ENCODE data around the gene ERMARD.

ERMARD gene

DNA sequence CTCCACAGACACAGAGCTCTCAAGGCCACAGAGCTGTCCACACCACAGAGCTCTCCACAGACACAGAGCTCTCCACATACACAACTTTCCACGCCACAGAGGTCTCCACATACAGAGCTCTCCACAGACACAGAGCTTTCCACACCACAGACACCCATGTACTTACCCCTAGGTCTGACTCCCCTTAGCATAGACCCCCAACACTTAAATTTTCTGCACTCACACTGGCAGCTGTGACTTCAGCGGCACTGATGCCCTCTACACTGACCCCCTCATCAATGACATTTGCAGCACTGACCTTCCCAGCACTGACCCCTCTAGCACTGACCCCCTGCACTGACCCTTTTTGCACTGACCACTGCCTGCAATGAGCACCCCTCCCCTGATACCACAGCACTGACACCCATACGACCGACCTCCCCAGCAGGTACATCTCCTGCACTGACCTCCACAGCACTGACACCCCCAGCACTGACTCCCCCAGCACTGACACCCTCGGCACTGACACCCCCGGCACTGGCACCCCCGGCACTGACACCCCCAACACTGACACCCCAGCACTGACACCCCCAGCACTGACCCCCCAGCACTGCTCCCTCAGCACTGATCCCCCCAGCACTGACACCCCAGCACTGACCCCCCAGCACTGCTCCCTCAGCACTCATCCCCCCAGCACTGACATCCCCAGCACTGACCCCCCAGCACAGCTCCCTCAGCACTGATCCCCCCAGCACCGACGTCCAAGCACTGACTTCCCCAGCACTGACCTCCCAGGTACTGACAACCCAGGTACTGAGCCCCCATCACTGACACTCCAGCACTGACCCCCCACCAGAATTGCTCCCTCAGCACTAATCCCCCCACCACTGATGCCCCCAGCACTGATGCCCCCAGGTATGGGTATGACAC is 56.5 kb downstream of the ERMARD start:
- no peak for DNase-seq (ENCODE audit: insufficient read length, low spot score)
- TF ChIP-seq, protein P1, sequence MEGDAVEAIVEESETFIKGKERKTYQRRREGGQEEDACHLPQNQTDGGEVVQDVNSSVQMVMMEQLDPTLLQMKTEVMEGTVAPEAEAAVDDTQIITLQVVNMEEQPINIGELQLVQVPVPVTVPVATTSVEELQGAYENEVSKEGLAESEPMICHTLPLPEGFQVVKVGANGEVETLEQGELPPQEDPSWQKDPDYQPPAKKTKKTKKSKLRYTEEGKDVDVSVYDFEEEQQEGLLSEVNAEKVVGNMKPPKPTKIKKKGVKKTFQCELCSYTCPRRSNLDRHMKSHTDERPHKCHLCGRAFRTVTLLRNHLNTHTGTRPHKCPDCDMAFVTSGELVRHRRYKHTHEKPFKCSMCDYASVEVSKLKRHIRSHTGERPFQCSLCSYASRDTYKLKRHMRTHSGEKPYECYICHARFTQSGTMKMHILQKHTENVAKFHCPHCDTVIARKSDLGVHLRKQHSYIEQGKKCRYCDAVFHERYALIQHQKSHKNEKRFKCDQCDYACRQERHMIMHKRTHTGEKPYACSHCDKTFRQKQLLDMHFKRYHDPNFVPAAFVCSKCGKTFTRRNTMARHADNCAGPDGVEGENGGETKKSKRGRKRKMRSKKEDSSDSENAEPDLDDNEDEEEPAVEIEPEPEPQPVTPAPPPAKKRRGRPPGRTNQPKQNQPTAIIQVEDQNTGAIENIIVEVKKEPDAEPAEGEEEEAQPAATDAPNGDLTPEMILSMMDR (IDR thresholded peaks at IDR 0.05; ENCODE audit: insufficient read depth, missing control alignments), result no peak
- no peak for FAIRE-seq

DNA sequence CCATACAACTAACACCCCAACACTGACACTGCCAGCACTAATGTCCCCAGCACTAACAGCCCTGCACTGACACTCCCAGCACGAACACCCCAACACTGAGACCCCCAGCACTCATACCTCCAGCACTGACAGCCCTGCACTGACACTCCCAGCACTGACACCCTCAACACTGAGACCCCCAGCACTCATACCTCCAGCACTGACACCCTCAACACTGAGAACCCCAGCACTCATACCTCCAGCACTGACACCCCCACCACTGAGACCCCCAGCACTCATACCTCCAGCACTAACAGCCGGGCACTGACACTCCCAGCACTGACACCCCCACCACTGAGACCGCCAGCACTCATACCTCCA is 57.2 kb downstream of the ERMARD start:
- DNase-seq (ENCODE audit: insufficient read length, low spot score) (no peak), FAIRE-seq (no peak)
- TF ChIP-seq, protein P1 (IDR thresholded peaks at IDR 0.05; ENCODE audit: insufficient read depth, missing control alignments), result no peak

DNA sequence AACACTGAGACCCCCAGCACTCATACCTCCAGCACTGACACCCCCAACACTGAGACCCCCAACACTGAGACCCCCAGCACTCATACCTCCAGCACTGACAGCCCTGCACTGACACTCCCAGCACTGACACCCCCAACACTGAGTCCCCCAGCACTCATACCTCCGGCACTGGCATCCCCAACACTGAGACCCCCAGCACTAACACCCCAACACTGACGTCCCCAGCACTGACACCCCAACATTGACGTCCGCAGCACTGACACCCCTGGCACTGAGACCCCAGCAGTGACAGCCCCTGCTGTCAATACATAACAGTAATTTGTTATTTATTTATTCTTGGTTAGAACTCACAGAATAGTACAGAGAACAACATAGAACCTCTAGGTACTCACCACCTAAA is 58.0 kb downstream of the ERMARD start:
- FAIRE-seq, result no peak
- DNase-seq (ENCODE audit: insufficient read length, low spot score), result no peak
- TF ChIP-seq, protein P1 (IDR thresholded peaks at IDR 0.05; ENCODE audit: insufficient read depth, missing control alignments), result no peak

DNA sequence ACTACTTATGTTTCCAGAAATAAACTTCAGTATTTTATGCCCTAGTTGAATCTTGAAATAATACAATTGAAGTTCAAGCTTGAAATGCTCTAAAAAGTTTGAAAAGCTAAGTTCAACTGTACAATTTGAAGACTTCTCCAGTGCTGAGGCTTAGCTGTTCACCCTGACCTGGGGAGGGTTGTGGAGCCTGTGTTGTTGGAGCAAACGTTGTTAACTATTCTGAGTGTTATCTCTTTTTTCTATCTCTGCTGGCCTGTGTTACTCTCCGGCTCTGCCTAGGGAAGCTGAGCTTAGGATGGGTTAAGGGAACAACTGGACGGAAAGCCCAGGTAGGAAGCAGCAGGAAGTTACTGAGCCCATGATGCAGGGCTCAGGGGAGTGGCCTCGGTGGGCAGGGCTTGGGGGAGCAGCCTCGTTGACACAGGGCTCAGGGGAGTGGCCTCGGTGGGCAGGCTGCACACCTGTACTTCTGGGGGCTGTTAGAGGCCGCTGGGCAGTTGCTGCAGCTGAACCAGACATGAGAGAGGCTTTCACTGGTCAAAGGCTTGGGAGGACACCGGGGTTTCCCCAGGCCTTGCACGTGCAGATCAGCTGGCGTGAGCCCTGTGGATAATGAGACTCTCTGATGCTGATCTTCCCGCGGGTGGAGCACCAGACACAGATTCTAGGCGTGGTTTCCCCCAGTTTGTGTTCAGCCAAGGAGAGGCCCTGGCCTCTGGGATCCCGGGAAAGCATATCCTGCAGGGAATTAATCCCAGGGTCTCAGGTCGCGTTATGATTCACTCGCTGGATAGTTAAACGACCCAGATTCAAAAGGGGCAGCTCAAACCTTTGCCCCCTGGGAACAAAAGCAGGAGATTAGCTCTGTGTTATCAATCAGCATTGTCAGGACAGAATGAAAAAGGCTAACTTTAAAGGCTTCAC is 58.9 kb downstream of the ERMARD start:
- FAIRE-seq (no peak), DNase-seq (ENCODE audit: insufficient read length, low spot score) (no peak)
- TF ChIP-seq, protein P1 (IDR thresholded peaks at IDR 0.05; ENCODE audit: insufficient read depth, missing control alignments), result no peak

DNA sequence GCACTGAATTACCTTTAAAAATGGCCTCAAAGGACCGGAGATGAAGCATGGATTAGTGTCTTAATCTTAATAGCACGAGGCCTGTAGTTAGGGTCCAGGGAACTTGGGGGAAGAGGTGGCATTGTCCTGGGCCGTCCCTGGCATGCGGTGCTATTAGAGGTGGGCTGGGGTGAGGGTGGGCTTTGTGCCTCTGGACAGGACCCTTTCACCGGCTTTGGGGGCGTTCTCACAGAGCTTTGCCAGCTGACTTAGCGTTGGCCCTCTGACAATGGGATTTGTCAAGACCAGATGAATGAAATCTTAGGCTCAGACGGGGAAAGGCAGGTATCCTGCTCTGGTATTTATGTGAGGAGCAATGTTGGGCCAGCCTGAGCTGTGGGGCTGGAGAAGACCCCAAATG is 59.6 kb downstream of the ERMARD start:
- TF ChIP-seq, protein P1 (IDR thresholded peaks at IDR 0.05; ENCODE audit: insufficient read depth, missing control alignments), result no peak
- FAIRE-seq (no peak), DNase-seq (ENCODE audit: insufficient read length, low spot score) (no peak)

DNA sequence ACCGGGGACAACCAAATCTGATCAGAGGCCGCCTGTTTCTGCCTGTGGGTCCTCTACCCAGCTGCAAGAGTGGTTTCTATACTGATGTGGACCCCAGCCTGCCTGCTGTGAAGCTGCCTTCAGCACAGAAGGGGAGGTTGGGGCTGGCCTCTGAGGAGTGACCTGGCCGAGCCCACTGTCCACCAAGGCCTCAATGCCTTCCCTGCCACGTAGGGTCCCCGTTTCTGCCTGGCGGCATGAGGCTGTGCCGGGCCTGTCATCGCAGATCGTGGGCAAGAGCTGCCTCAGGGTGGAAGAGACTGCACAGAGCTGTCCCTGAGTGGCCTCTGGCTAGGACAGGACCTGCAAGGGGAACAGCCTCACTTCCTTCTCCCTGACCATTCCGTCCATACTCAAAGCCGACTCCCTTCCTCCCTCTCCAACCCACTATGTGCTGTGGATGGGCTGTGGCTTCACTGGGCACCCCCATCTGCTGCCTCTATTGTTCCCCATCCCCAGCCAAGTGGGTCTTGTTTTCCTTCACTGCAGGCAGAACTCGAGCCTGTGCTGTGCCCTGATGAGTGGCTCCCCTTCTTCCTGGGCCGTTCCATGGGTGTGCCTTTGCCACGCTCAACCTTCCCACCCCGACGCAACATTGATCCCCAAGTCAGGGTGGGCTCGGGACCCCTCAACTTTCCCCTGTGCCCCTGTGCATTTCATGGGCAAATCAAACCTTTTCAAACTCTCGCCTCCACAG is 60.3 kb downstream of the ERMARD start:
- no peak for FAIRE-seq
- TF ChIP-seq, protein P1 (IDR thresholded peaks at IDR 0.05; ENCODE audit: insufficient read depth, missing control alignments), result no peak
- DNase-seq (ENCODE audit: insufficient read length, low spot score), result no peak

Data from D721Med (cell line).